OCI-LY3 (cell line): Measurements from ENCODE around the gene UST.

Source experiments
- H2AFZ ChIP-seq: fragments of 200-600, 300-600 bp; shearing (Covaris generic); 2 replicates; pipeline ENCODE4 v1.6.0; 2014; ENCODE audit warnings: antibody characterized with exemption, low read depth, low read length
- H3K27ac ChIP-seq: fragments of 200-600, 300-600 bp; sonication (generic); 2 replicates; pipeline ENCODE4 v1.5.1; 2014; ENCODE audit warnings: mild to moderate bottlenecking, low read length, moderate library complexity, mixed read lengths
- H3K27me3 ChIP-seq: fragments of 200-600, 300-600 bp; sonication (generic); 2 replicates; pipeline ENCODE4 v1.6.1; 2014; ENCODE audit warnings: low read depth, low read length, mixed read lengths
- H3K36me3 ChIP-seq: fragments of 200-600, 300-600 bp; sonication (generic); replicated peaks from 2 replicates; pipeline ENCODE3; 2014; ENCODE audit warnings: low read depth, low read length, mixed read lengths
- H3K4me1 ChIP-seq: fragments of 300-600, 200-600 bp; sonication (generic); 2 replicates; pipeline ENCODE4 v1.6.1; 2014; ENCODE audit warnings: low read length, mixed read lengths
- H3K4me2 ChIP-seq: fragments of 200-600, 300-600 bp; sonication (generic); 2 replicates; pipeline ENCODE4 v1.6.1; 2014; ENCODE audit warnings: low read length, mixed read lengths
- H3K4me3 ChIP-seq: fragments of 300-600, 200-600 bp; sonication (generic); 2 replicates; pipeline ENCODE4 v1.5.1; 2014; ENCODE audit warnings: antibody characterized with exemption, mild to moderate bottlenecking, low read length, moderate library complexity
- H3K79me2 ChIP-seq: fragments of 300-600, 200-600 bp; shearing (Covaris generic); 2 replicates; pipeline ENCODE4 v1.6.1; 2014; ENCODE audit warnings: mild to moderate bottlenecking, low read length, mixed read lengths
- H3K9ac ChIP-seq: fragments of 300-600, 200-600 bp; shearing (Covaris generic); 2 replicates; pipeline ENCODE4 v1.6.0; 2014; ENCODE audit warnings: mild to moderate bottlenecking, low read length, moderate library complexity
- H3K9me3 ChIP-seq: fragments of 200-600, 300-600 bp; shearing (Covaris generic); 2 replicates; pipeline ENCODE4 v1.6.1; 2014; ENCODE audit warnings: low read length, mixed read lengths; ENCODE audit not compliant: insufficient read depth
- H4K20me1 ChIP-seq: fragments of 200-600, 300-600 bp; sonication (generic); 2 replicates; pipeline ENCODE4 v1.6.1; 2016; ENCODE audit warnings: low read length, mixed read lengths; ENCODE audit not compliant: insufficient read depth
- CTCF ChIP-seq: fragments of 200-600, 300-600 bp; sonication (generic); IDR thresholded peaks from 2 replicates; pipeline ENCODE4 v1.5.1; 2014; ENCODE audit warnings: antibody characterized with exemption, low read length, low read depth
- EZH2phosphoT487 ChIP-seq: fragments of 200-600 bp; shearing (Covaris generic); IDR thresholded peaks from 2 replicates; pipeline ENCODE4 v1.6.1; 2018; ENCODE audit warnings: antibody characterized with exemption, mixed run types, low read depth

UST gene

GRCh38 chr6:149060300-149060984 lies 313.6 kb downstream of the UST start:
- no peaks in the 10 kb centered on the region for H3K79me2 ChIP-seq
- H3K27me3 ChIP-seq, result no peaks in the 10 kb centered on the region
- H3K4me3 ChIP-seq, result peak overlapping the region; percentile 14; the same call in 1 of the 2 replicates
- peak overlapping the region; percentile 30; the same call in 1 of the 2 replicates for H3K9ac ChIP-seq
- peaks cover 88% of the 10 kb centered on the region for H3K4me1 ChIP-seq
- no peaks in the 10 kb centered on the region for H4K20me1 ChIP-seq
- H3K36me3 ChIP-seq, result no peaks in the 10 kb centered on the region
- peak overlapping the region; percentile 56 for H3K4me2 ChIP-seq
- no peaks in the 10 kb centered on the region for H3K9me3 ChIP-seq
- TF ChIP-seq EZH2phosphoT487 (no peak), CTCF (no peak)
- H3K27ac ChIP-seq, result peak overlapping the region; percentile 50
- H2AFZ ChIP-seq, result peak overlapping the region; percentile 64

GRCh38 chr6:149060985-149061760 lies 314.3 kb downstream of the UST start:
- Histone ChIP-seq H2AFZ (no peak overlapping the region; the same call in 1 of the 2 replicates), H3K4me1 (peaks cover 89% of the 10 kb centered on the region), H3K9me3 (no peaks in the 10 kb centered on the region), H3K79me2 (no peaks in the 10 kb centered on the region), H3K9ac (peak overlapping the region; percentile 30; the same call in 1 of the 2 replicates), H3K4me3 (no peak overlapping the region), H3K36me3 (no peaks in the 10 kb centered on the region), H3K4me2 (peak overlapping the region; percentile 56), H3K27ac (peak overlapping the region; percentile 50), H3K27me3 (no peaks in the 10 kb centered on the region), H4K20me1 (no peaks in the 10 kb centered on the region)
- no peak for TF ChIP-seq EZH2phosphoT487
- no peak for TF ChIP-seq CTCF

- Histone ChIP-seq H3K9me3 (no peaks in the 10 kb centered on the region), H3K79me2 (no peaks in the 10 kb centered on the region), H3K4me1 (peaks cover 89% of the 10 kb centered on the region), H2AFZ (no peak overlapping the region), H4K20me1 (no peaks in the 10 kb centered on the region), H3K4me2 (no peak overlapping the region), H3K27ac (no peak overlapping the region), H3K36me3 (no peaks in the 10 kb centered on the region), H3K27me3 (no peaks in the 10 kb centered on the region), H3K4me3 (no peak overlapping the region), H3K9ac (no peak overlapping the region)
- no peak for TF ChIP-seq EZH2phosphoT487
- no peak for TF ChIP-seq CTCF
Measured at GRCh38 chr6:149061930-149062329, 315.1 kb downstream of the UST start.

- no peaks in the 10 kb centered on the region for H3K27me3 ChIP-seq
- H4K20me1 ChIP-seq, result no peaks in the 10 kb centered on the region
- no peak overlapping the region for H3K9ac ChIP-seq
Measured at GRCh38 chr6:149062653-149063348, 316.0 kb downstream of the UST start.

More at GRCh38 chr6:149062653-149063348, 316.0 kb downstream of the UST start:
- TF ChIP-seq EZH2phosphoT487 (no peak), CTCF (no peak)
- peak overlapping the region; percentile 1; the same call in 1 of the 2 replicates for H3K4me2 ChIP-seq
- H2AFZ ChIP-seq, result no peak overlapping the region
- no peak overlapping the region for H3K4me3 ChIP-seq
- peak overlapping the region; percentile 18; the same call in 1 of the 2 replicates for H3K27ac ChIP-seq
- peaks cover 89% of the 10 kb centered on the region for H3K4me1 ChIP-seq
- no peaks in the 10 kb centered on the region for H3K9me3 ChIP-seq
- no peaks in the 10 kb centered on the region for H3K79me2 ChIP-seq
- no peaks in the 10 kb centered on the region for H3K36me3 ChIP-seq
